Natural killer cell (primary cell): Measurements from ENCODE around the gene KDM2B. TPM values are rescaled to one million over a fixed set of nuclear protein-coding genes. Genes with fewer than 3 reads are reported as not detected.
A peak's percentile ranks its signal among the peaks of the same experiment; 100 is the strongest.

Source experiments
- ATAC-seq, 3 donors: fragments of 150-1000 bp in 2 of 3; fragments of 200-7000 bp in 1 of 3; cut with Tn5 transposase; 1 replicate in 1 of 3; 2 replicates in 2 of 3; pipeline ENCODE4 v1.10.0; 2021; ENCODE audit warnings: mild to moderate bottlenecking in 2 of 3, moderate library complexity in 2 of 3
- DNase-seq, 2 donors: peaks; one replicate each; pipeline versions ENCODE4 v3.0.0 to v3.0.0-alpha.2; 2013 to 2021; ENCODE audit warnings: mixed read lengths in 1 of 2
- H3K27ac ChIP-seq: one replicate; pipeline ENCODE4 v1.5.1; 2013; ENCODE audit warnings: mild to moderate bottlenecking, low read length
- H3K27me3 ChIP-seq: one replicate; pipeline ENCODE4 v1.6.1; 2013; ENCODE audit warnings: low read length; ENCODE audit not compliant: control insufficient read depth, insufficient read depth
- H3K36me3 ChIP-seq: one replicate; pipeline ENCODE4 v1.6.1; 2013; ENCODE audit warnings: low read length; ENCODE audit not compliant: control insufficient read depth, insufficient read depth
- H3K4me1 ChIP-seq: one replicate; pipeline ENCODE4 v1.6.1; 2013; ENCODE audit warnings: low read length; ENCODE audit not compliant: control insufficient read depth, insufficient read depth
- H3K4me3 ChIP-seq: one replicate; pipeline ENCODE4 v1.5.1; 2013; ENCODE audit warnings: low read length
- H3K9me3 ChIP-seq: one replicate; pipeline ENCODE4 v1.6.1; 2013; ENCODE audit warnings: low read length; ENCODE audit not compliant: control insufficient read depth, insufficient read depth
- H3K27ac Mint-ChIP-seq, 2 donors: one replicate each; pipeline ENCODE4 v1.8.0; 2022; ENCODE audit warnings: mild to moderate bottlenecking in 2 of 2, mixed read lengths in 2 of 2, moderate library complexity in 1 of 2
- H3K27me3 Mint-ChIP-seq, 2 donors: one replicate each; pipeline ENCODE4 v1.8.0; 2022; ENCODE audit warnings: low read depth in 2 of 2, mixed read lengths in 2 of 2
- H3K36me3 Mint-ChIP-seq: one replicate; pipeline ENCODE4 v1.8.0; 2022; ENCODE audit warnings: mixed read lengths
- H3K4me1 Mint-ChIP-seq, 2 donors: one replicate each; pipeline ENCODE4 v1.8.0; 2022; ENCODE audit warnings: mixed read lengths in 2 of 2
- H3K4me3 Mint-ChIP-seq: one replicate; pipeline ENCODE4 v1.8.0; 2022; ENCODE audit warnings: mild to moderate bottlenecking, moderate library complexity, mixed read lengths
- H3K9me3 Mint-ChIP-seq, 2 donors: one replicate each; pipeline ENCODE4 v1.8.0; 2022; ENCODE audit warnings: mixed read lengths in 2 of 2
- CTCF ChIP-seq: fragments of 200-600 bp; IDR thresholded peaks from one replicate; pipeline ENCODE4 v1.8.0; 2022; ENCODE audit warnings: antibody characterized with exemption
- WGBS: methylation state at CpG from one replicate; pipeline ENCODE4 v1.1.7; 2013; ENCODE audit warnings: missing lambda C conversion rate; ENCODE audit not compliant: insufficient coverage; 5-methylcytosine and 5-hydroxymethylcytosine counted together
- intact Hi-C: fragments of 100-400 bp; cut with micrococcal nuclease; formaldehyde crosslinking; loops from one replicate; pipeline ENCODE4 v1.14.2; 2022
- total RNA-seq, 4 donors: library from RNA; stranded (reverse); fragments of 120-200 nt in 1 of 4; gene quantifications; one replicate each; pipeline versions ENCODE4 v1.2.3 to v1.2.4, GENCODE V29; 2013 to 2022

KDM2B gene
- total RNA-seq, 3 donors from 2014 or later (not counting 1 experiment from before 2014, with no cell fraction given) = 97.3 to 106 (median 98.1) TPM

GRCh38 chr12:121539908-121540307 lies 40.9 kb downstream of the KDM2B start:
- H3K4me3 Mint-ChIP-seq = peak overlapping the region; percentile 57

GRCh38 chr12:121538699-121539061 lies 42.1 kb downstream of the KDM2B start:
- peaks cover 45% of the 10 kb centered on the region for H3K4me1 ChIP-seq
- H3K36me3 ChIP-seq = peaks cover 2% of the 10 kb centered on the region
- no peaks in the 10 kb centered on the region for H3K27me3 ChIP-seq
- Mint-ChIP-seq H3K27ac (peak overlapping the region; percentile 85 to 93), H3K4me3 (peak overlapping the region; percentile 86), H3K27me3 (no peaks in the 10 kb centered on the region), H3K9me3 (no peaks in the 10 kb centered on the region), H3K36me3 (no peaks in the 10 kb centered on the region), H3K4me1 (peaks cover 32 to 48% of the 10 kb centered on the region in 2 donors)
- peak overlapping the region; percentile 78 for H3K27ac ChIP-seq
- WGBS = 63% methylated on average over 5 of the region's 5 CpGs
- no peaks in the 10 kb centered on the region for H3K9me3 ChIP-seq
- TF ChIP-seq CTCF = no peak
- intact Hi-C loops = loop anchor here (5.0 kb wide), 2 partner anchors 36 to 54 kb away; no protein-coding TSS in a partner anchor
- ATAC-seq (no peak), DNase-seq (no peak)
- peak overlapping the region; percentile 54 for H3K4me3 ChIP-seq

More at GRCh38 chr12:121539908-121540307, 40.9 kb downstream of the KDM2B start:
- Histone ChIP-seq H3K27ac (no peak overlapping the region), H3K9me3 (no peaks in the 10 kb centered on the region), H3K4me3 (no peak overlapping the region), H3K36me3 (no peaks in the 10 kb centered on the region), H3K4me1 (peaks cover 32% of the 10 kb centered on the region), H3K27me3 (no peaks in the 10 kb centered on the region)
- DNase-seq (no peak), ATAC-seq (no peak)
- intact Hi-C loops = loop anchor here (5.0 kb wide), 2 partner anchors 38 to 52 kb away; no protein-coding TSS in a partner anchor
- Mint-ChIP-seq H3K27me3 (no peaks in the 10 kb centered on the region), H3K4me1 (peaks cover 26 to 42% of the 10 kb centered on the region in 2 donors), H3K9me3 (no peaks in the 10 kb centered on the region), H3K27ac (peak overlapping the region in 1 of 2 donors; percentile 40), H3K36me3 (no peaks in the 10 kb centered on the region)
- TF ChIP-seq CTCF = no peak
- WGBS = 95% methylated on average over 6 of the region's 6 CpGs

- intact Hi-C loops = loop anchor here (1.0 to 5.0 kb wide), 3 partner anchors 19 to 54 kb away; no protein-coding TSS in a partner anchor
- H3K27me3 ChIP-seq = no peaks in the 10 kb centered on the region
- Mint-ChIP-seq H3K36me3 (no peaks in the 10 kb centered on the region), H3K9me3 (no peaks in the 10 kb centered on the region), H3K4me1 (peaks cover 32 to 48% of the 10 kb centered on the region in 2 donors), H3K4me3 (peak overlapping the region; percentile 86), H3K27ac (peak overlapping the region; percentile 85 to 93), H3K27me3 (no peaks in the 10 kb centered on the region)
- H3K27ac ChIP-seq = peak overlapping the region; percentile 95
- peaks cover 7% of the 10 kb centered on the region for H3K36me3 ChIP-seq
- H3K9me3 ChIP-seq = no peaks in the 10 kb centered on the region
- 1% methylated on average over 83 of the region's 83 CpGs for WGBS
- peak overlapping the region; percentile 54 for H3K4me3 ChIP-seq
- H3K4me1 ChIP-seq = peaks cover 48% of the 10 kb centered on the region
- peak; percentile 24 to 49 (median 47) for ATAC-seq
- no peak for TF ChIP-seq CTCF
- DNase-seq = peak; percentile 61 to 69
These were observed 42.8 kb downstream of the KDM2B start for GRCh38 chr12:121537814-121538698.
